HCT116 (cell line): ENCODE data around the gene MORN4. TPM values are rescaled to one million over a fixed set of nuclear protein-coding genes. Genes with fewer than 3 reads are reported as not detected.

Experiments
- ATAC-seq: fragments of 200-7000 bp; cut with Tn5 transposase; 2 replicates; pipeline ENCODE4 v1.9.1; 2020; ENCODE audit warnings: mild to moderate bottlenecking, moderate library complexity
- BruUV-seq: library from RNA; stranded (reverse); fragments of 400-500 nt; replicated peaks from 2 replicates; lab custom pipeline; 2021; lab: Mats Ljungman, UMichigan
- CTCF ChIA-PET: fragments of 300-600 bp; sonication (Branson Sonifier 250); formaldehyde crosslinking; loops from one replicate; lab custom pipeline; 2021; ENCODE audit warnings: antibody characterized with exemption; lab: Charles Lee
- POLR2A ChIA-PET: fragments of 300-600, 350-600 bp; sonication (Branson Sonifier 250); formaldehyde crosslinking; loops from one replicate; lab custom pipeline; 2021; ENCODE audit warnings: antibody characterized with exemption; lab: Charles Lee
- RAD21 ChIA-PET, 2 experiments: fragments of 300-600 bp; sonication (Branson Sonifier 250); formaldehyde crosslinking; loops; one replicate each; lab custom pipeline; 2023; ENCODE audit warnings: low total read pairs in 2 of 2; ENCODE audit not compliant: uncharacterized antibody in 2 of 2, unreplicated experiment in 2 of 2, low non-redundant PET in 1 of 2; lab: Charles Lee
- DNase-seq: peaks from one replicate; pipeline ENCODE4 v3.0.0-alpha.2; 2010; ENCODE audit warnings: low read depth, low spot score
- H2AFZ ChIP-seq: fragments of 200-600 bp; shearing (Covaris generic), sonication (generic); 2 replicates; pipeline ENCODE4 v1.6.1; 2017; ENCODE audit warnings: low read depth, mixed run types, mixed read lengths, antibody characterized with exemption, low read length; ENCODE audit not compliant: poor library complexity, severe bottlenecking
- H3K27ac ChIP-seq: 2 replicates; pipeline ENCODE4 v1.5.1; 2012; ENCODE audit warnings: low read depth, low read length
- H3K27me3 ChIP-seq: fragments of 200-600 bp; sonication (generic); 2 replicates; pipeline ENCODE4 v1.6.1; 2016; ENCODE audit warnings: mixed run types, low read length, mixed read lengths; ENCODE audit not compliant: insufficient read depth
- H3K36me3 ChIP-seq, 2 experiments: fragments of 200-500 bp in 1 of 2; fragments of 200-600 bp in 1 of 2; sonication (Bioruptor generic) in 1 of 2; sonication (generic) in 1 of 2; 2 replicates each; pipeline versions ENCODE4 v1.5.1 to v1.6.1; 2014 to 2016; ENCODE audit warnings: low read length in 2 of 2, inconsistent platforms in 1 of 2, mixed read lengths in 1 of 2, mixed run types in 1 of 2; ENCODE audit not compliant: insufficient read depth in 2 of 2, control insufficient read depth in 1 of 2
- H3K4me1 ChIP-seq, 2 experiments: fragments of 200-600 bp in 1 of 2; sonication (generic) in 1 of 2; 2 replicates each; pipeline versions ENCODE4 v1.5.1 to v1.6.1; 2012 to 2017; ENCODE audit warnings: low read length in 2 of 2, inconsistent platforms in 1 of 2, mild to moderate bottlenecking in 1 of 2, mixed read lengths in 1 of 2, mixed run types in 1 of 2, moderate library complexity in 1 of 2; ENCODE audit not compliant: insufficient read depth in 2 of 2, control insufficient read depth in 1 of 2
- H3K4me2 ChIP-seq: fragments of 200-600 bp; sonication (generic); 2 replicates; pipeline ENCODE4 v1.6.1; 2017; ENCODE audit warnings: mixed run types, low read length, mixed read lengths
- H3K4me3 ChIP-seq, 2 experiments: fragments of 200-600 bp in 1 of 2; sonication (generic) in 1 of 2; replicated peaks in 1 of 2; 2 replicates each; pipeline ENCODE4 v1.5.1; 2011 to 2016; ENCODE audit warnings: low read length in 2 of 2, control low read depth in 1 of 2, low read depth in 1 of 2, mild to moderate bottlenecking in 1 of 2, mixed read lengths in 1 of 2, mixed run types in 1 of 2
- H3K79me2 ChIP-seq: fragments of 200-600 bp; sonication (generic); 2 replicates; pipeline ENCODE4 v1.6.1; 2017; ENCODE audit warnings: mild to moderate bottlenecking, mixed run types, low read length, moderate library complexity, mixed read lengths; ENCODE audit not compliant: insufficient read depth
- H3K9ac ChIP-seq: fragments of 200-600 bp; sonication (generic); 2 replicates; pipeline ENCODE4 v1.6.1; 2016; ENCODE audit warnings: low read length, mixed read lengths
- H3K9me2 ChIP-seq: fragments of 200-600 bp; sonication (generic), shearing (Covaris generic); 2 replicates; pipeline ENCODE4 v1.6.1; 2017; ENCODE audit warnings: mixed run types, mild to moderate bottlenecking, moderate library complexity; ENCODE audit not compliant: insufficient read depth
- H3K9me3 ChIP-seq, 2 experiments: fragments of 200-500 bp in 1 of 2; fragments of 200-600 bp in 1 of 2; sonication (Bioruptor generic) in 1 of 2; sonication (generic) in 1 of 2; 2 replicates each; pipeline ENCODE4 v1.6.1; 2014 to 2017; ENCODE audit warnings: low read length in 2 of 2, mixed read lengths in 2 of 2, inconsistent platforms in 1 of 2, low read depth in 1 of 2, mild to moderate bottlenecking in 1 of 2, mixed run types in 1 of 2, moderate library complexity in 1 of 2; ENCODE audit not compliant: control insufficient read depth in 1 of 2, insufficient read depth in 1 of 2
- H4K20me1 ChIP-seq: fragments of 200-600 bp; sonication (generic), shearing (Covaris generic); 2 replicates; pipeline ENCODE4 v1.6.1; 2017; ENCODE audit warnings: mixed run types, mild to moderate bottlenecking, moderate library complexity; ENCODE audit not compliant: insufficient read depth
- CBX3 ChIP-seq: IDR thresholded peaks from 2 replicates; pipeline ENCODE4 v1.6.1; 2012; ENCODE audit warnings: low read depth
- CEBPB ChIP-seq: IDR thresholded peaks from 2 replicates; pipeline ENCODE4 v1.6.1; 2012; ENCODE audit warnings: low read depth
- EZH2 ChIP-seq: fragments of 200-600 bp; sonication (generic); IDR thresholded peaks from 2 replicates; pipeline ENCODE4 v1.6.1; 2017; ENCODE audit warnings: antibody characterized with exemption, mixed run types
- EZH2phosphoT487 ChIP-seq: fragments of 200-600 bp; IDR thresholded peaks from 2 replicates; pipeline ENCODE4 v1.6.1; 2018; ENCODE audit warnings: antibody characterized with exemption, borderline replicate concordance
- FOSL1 ChIP-seq: IDR thresholded peaks from 2 replicates; pipeline ENCODE4 v1.6.1; 2012; ENCODE audit warnings: low read depth
- POLR2A ChIP-seq: IDR thresholded peaks from 2 replicates; pipeline ENCODE4 v1.7.0; 2011; ENCODE audit warnings: borderline replicate concordance; ENCODE audit not compliant: insufficient read depth, insufficient read length; ENCODE audit errors: extremely low read depth
- POLR2AphosphoS5 ChIP-seq: IDR thresholded peaks from 2 replicates; pipeline ENCODE4 v1.6.1; 2011; ENCODE audit warnings: mild to moderate bottlenecking, low read depth, low read length, moderate library complexity
- RAD21 ChIP-seq: IDR thresholded peaks from 2 replicates; pipeline ENCODE4 v1.6.1; 2012; ENCODE audit warnings: low read depth, mild to moderate bottlenecking
- SRF ChIP-seq: IDR thresholded peaks from 2 replicates; pipeline ENCODE4 v1.6.1; 2012; ENCODE audit warnings: low read depth
- YY1 ChIP-seq: IDR thresholded peaks from 2 replicates; pipeline ENCODE4 v1.6.1; 2011; ENCODE audit warnings: low read length, low read depth, moderate library complexity, mild to moderate bottlenecking; ENCODE audit not compliant: insufficient replicate concordance; ENCODE audit errors: extremely low read depth
- ZFX ChIP-seq: fragments of 450-650 bp; IDR thresholded peaks from 2 replicates; pipeline ENCODE4 v1.6.1; 2017
- ZNF274 ChIP-seq: fragments of 200-500 bp; sonication (Bioruptor generic); IDR thresholded peaks from 2 replicates; pipeline ENCODE4 v1.6.1; 2014; ENCODE audit warnings: mild to moderate bottlenecking, low read depth, low read length, inconsistent platforms
- intact Hi-C: fragments of 100-400 bp; cut with micrococcal nuclease; formaldehyde crosslinking; loops from 2 replicates; pipeline ENCODE4 v1.10.0; 2022
- total RNA-seq: library from RNA; stranded (reverse); gene quantifications from one replicate; pipeline ENCODE4 v1.2.1, GENCODE V29; 2021; ENCODE audit not compliant: unreplicated experiment
- TF ChIP-seq, protein P1 (sequence below): IDR thresholded peaks from 2 replicates; pipeline ENCODE4 v1.6.1; 2012
- TF ChIP-seq, protein P2 (sequence below), 3 experiments: fragments of 200-600 bp in 1 of 3; sonication (generic) in 1 of 3; IDR thresholded peaks in 2 of 3; conservative IDR thresholded peaks in 1 of 3; 2 replicates each; pipeline ENCODE4 v1.5.1; 2012 to 2017; ENCODE audit warnings: low read depth in 2 of 3, low read length in 2 of 3, antibody characterized with exemption in 1 of 3, borderline replicate concordance in 1 of 3, control low read depth in 1 of 3, mild to moderate bottlenecking in 1 of 3, mixed read lengths in 1 of 3, mixed run types in 1 of 3, moderate library complexity in 1 of 3; ENCODE audit not compliant: insufficient read depth in 1 of 3
- TF ChIP-seq, protein P3 (sequence below): IDR thresholded peaks from 2 replicates; pipeline ENCODE4 v1.6.1; 2012

Gene MORN4
- total RNA-seq, 1 experiment from 2014 or later: 8.0 TPM

- DNase-seq (peak; percentile 59), ATAC-seq (peak; percentile 78)
- no peak within 1 kb of the TSS for H2AFZ ChIP-seq
- CTCF ChIA-PET: interaction anchor here (0.6 to 2.8 kb wide), 26 partner anchors 9 to 236 kb away, joined by 3 to 35 read pairs (median 6); partner anchors contain the start of genes AVPI1, HOGA1 and UBTD1
- no peaks in the 10 kb centered on the region for H3K27me3 ChIP-seq
- H3K9ac ChIP-seq: peak within 1 kb of the TSS; percentile 67
- H3K79me2 ChIP-seq: no peaks in the 10 kb centered on the region
- peak within 1 kb of the TSS; percentile 92 for H3K4me2 ChIP-seq
- BruUV-seq: no TSS peak
- TF ChIP-seq POLR2AphosphoS5 (0 out of 2 replicates have a peak, but pooled peaks have one; percentile 29), POLR2A (no peak), EZH2phosphoT487 (no peak), ZNF274 (no peak), RAD21 (peak; percentile 93), SRF (no peak), ZFX (no peak), CEBPB (no peak), EZH2 (no peak), YY1 (peak; percentile 34), FOSL1 (no peak), CBX3 (no peak)
- TF ChIP-seq, protein P1, sequence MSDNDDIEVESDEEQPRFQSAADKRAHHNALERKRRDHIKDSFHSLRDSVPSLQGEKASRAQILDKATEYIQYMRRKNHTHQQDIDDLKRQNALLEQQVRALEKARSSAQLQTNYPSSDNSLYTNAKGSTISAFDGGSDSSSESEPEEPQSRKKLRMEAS: no peak
- TF ChIP-seq, protein P2, sequence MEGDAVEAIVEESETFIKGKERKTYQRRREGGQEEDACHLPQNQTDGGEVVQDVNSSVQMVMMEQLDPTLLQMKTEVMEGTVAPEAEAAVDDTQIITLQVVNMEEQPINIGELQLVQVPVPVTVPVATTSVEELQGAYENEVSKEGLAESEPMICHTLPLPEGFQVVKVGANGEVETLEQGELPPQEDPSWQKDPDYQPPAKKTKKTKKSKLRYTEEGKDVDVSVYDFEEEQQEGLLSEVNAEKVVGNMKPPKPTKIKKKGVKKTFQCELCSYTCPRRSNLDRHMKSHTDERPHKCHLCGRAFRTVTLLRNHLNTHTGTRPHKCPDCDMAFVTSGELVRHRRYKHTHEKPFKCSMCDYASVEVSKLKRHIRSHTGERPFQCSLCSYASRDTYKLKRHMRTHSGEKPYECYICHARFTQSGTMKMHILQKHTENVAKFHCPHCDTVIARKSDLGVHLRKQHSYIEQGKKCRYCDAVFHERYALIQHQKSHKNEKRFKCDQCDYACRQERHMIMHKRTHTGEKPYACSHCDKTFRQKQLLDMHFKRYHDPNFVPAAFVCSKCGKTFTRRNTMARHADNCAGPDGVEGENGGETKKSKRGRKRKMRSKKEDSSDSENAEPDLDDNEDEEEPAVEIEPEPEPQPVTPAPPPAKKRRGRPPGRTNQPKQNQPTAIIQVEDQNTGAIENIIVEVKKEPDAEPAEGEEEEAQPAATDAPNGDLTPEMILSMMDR (IDR thresholded peaks at IDR 0.05 in 2 of 3, conservative IDR thresholded peaks at IDR 0.05 in 1 of 3; ENCODE audit: borderline replicate concordance in 1 of 3, insufficient read depth in 1 of 3, low read depth in 2 of 3, low read length in 2 of 3): peak; percentile 85 to 97 (median 93)
- TF ChIP-seq, protein P3, sequence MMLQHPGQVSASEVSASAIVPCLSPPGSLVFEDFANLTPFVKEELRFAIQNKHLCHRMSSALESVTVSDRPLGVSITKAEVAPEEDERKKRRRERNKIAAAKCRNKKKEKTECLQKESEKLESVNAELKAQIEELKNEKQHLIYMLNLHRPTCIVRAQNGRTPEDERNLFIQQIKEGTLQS: no peak
- RAD21 ChIA-PET: interaction anchor here (0.5 to 2.3 kb wide), 7 partner anchors 19 to 161 kb away, joined by 3 to 12 read pairs (median 4); no protein-coding TSS in a partner anchor
- H3K4me3 ChIP-seq: peak within 1 kb of the TSS in 1 of 2 experiments; percentile 51; a peak in 2 of 4 replicates
- POLR2A ChIA-PET: interaction anchor here (1.0 kb wide), 2 partner anchors 24 to 68 kb away, joined by 3 read pairs; partner anchors contain the start of gene PI4K2A
- H3K36me3 ChIP-seq: no peaks in the 10 kb centered on the region
- H4K20me1 ChIP-seq: no peaks in the 10 kb centered on the region
- peaks cover 53 to 60% of the 10 kb centered on the region in 2 experiments for H3K4me1 ChIP-seq
- H3K27ac ChIP-seq: peak within 1 kb of the TSS; percentile 68
- intact Hi-C loops: loop anchor here (1.0 kb wide), 1 partner anchor 40 kb away; no protein-coding TSS in a partner anchor
- H3K9me2 ChIP-seq: no peaks in the 10 kb centered on the region
- no peaks in the 10 kb centered on the region for H3K9me3 ChIP-seq
Measured at GRCh38 chr10:97572214-97572989, 60.9 kb downstream of the MORN4 start, which contains the start of gene ANKRD2. ANKRD2 (plus strand) TSS chr10:97572779; CDS start chr10:97572789, 10 bp downstream.
